ENCODE results near the gene AP3B1.

AP3B1 gene

GRCh38 chr5:77971776-77972468 lies 322.6 kb downstream of the AP3B1 start:
- WGBS: 52% methylated on average over 15 of the region's 16 CpGs
- Histone ChIP-seq H3K27me3 (ENCODE audit: insufficient read depth, low read length) (peaks cover 92% of the 10 kb centered on the region), H3K4me1 (ENCODE audit: insufficient read depth, low read length) (peaks cover 9% of the 10 kb centered on the region; the same call in 1 of the 2 replicates), H3K9me3 (ENCODE audit: insufficient read depth, low read depth, low read length) (no peaks in the 10 kb centered on the region), H3K4me3 (ENCODE audit: low read length) (peak overlapping the region; percentile 40), H3K9ac (ENCODE audit: low read depth, low read length) (no peak overlapping the region), H3K27ac (ENCODE audit: low read depth, low read length) (no peak overlapping the region), H3K36me3 (ENCODE audit: insufficient read depth, low read length) (no peaks in the 10 kb centered on the region)

GRCh38 chr5:77970891-77971290 lies 323.6 kb downstream of the AP3B1 start:
- WGBS: 91% methylated on average over 5 of the region's 5 CpGs
- Histone ChIP-seq H3K4me3 (ENCODE audit: low read length) (no peak overlapping the region), H3K36me3 (ENCODE audit: insufficient read depth, low read length) (no peaks in the 10 kb centered on the region), H3K4me1 (ENCODE audit: insufficient read depth, low read length) (peaks cover 9% of the 10 kb centered on the region; the same call in 1 of the 2 replicates), H3K27ac (ENCODE audit: low read depth, low read length) (no peak overlapping the region), H3K27me3 (ENCODE audit: insufficient read depth, low read length) (peaks cover 92% of the 10 kb centered on the region), H3K9me3 (ENCODE audit: insufficient read depth, low read depth, low read length) (no peaks in the 10 kb centered on the region), H3K9ac (ENCODE audit: low read depth, low read length) (no peak overlapping the region)

GRCh38 chr5:77963795-77964194 lies 330.7 kb downstream of the AP3B1 start:
- H3K9me3 ChIP-seq (ENCODE audit: insufficient read depth, low read depth, low read length): no peaks in the 10 kb centered on the region

GRCh38 chr5:77960863-77961396 lies 333.6 kb downstream of the AP3B1 start:
- WGBS: 7% methylated on average over 2 of the region's 2 CpGs
- H3K27me3 ChIP-seq (ENCODE audit: insufficient read depth, low read length): peaks cover 97% of the 10 kb centered on the region
- H3K36me3 ChIP-seq (ENCODE audit: insufficient read depth, low read length): no peaks in the 10 kb centered on the region
- H3K9ac ChIP-seq (ENCODE audit: low read depth, low read length): no peak overlapping the region
- H3K9me3 ChIP-seq (ENCODE audit: insufficient read depth, low read depth, low read length): no peaks in the 10 kb centered on the region
- H3K4me1 ChIP-seq (ENCODE audit: insufficient read depth, low read length): peaks cover 29% of the 10 kb centered on the region
- no peak overlapping the region for H3K4me3 ChIP-seq (ENCODE audit: low read length)
- H3K27ac ChIP-seq (ENCODE audit: low read depth, low read length): no peak overlapping the region

More at GRCh38 chr5:77963795-77964194, 330.7 kb downstream of the AP3B1 start:
- H3K4me1 ChIP-seq (ENCODE audit: insufficient read depth, low read length): peaks cover 24% of the 10 kb centered on the region
- H3K4me3 ChIP-seq (ENCODE audit: low read length): no peak overlapping the region
- peaks cover 91% of the 10 kb centered on the region for H3K27me3 ChIP-seq (ENCODE audit: insufficient read depth, low read length)
- no peak overlapping the region for H3K27ac ChIP-seq (ENCODE audit: low read depth, low read length)
- no peaks in the 10 kb centered on the region for H3K36me3 ChIP-seq (ENCODE audit: insufficient read depth, low read length)
- H3K9ac ChIP-seq (ENCODE audit: low read depth, low read length): no peak overlapping the region
- whole genome bisulfite sequencing: 94% methylated on average over 4 of the region's 4 CpGs

- H3K27me3 ChIP-seq (ENCODE audit: insufficient read depth, low read length): peaks cover 97% of the 10 kb centered on the region
- H3K9ac ChIP-seq (ENCODE audit: low read depth, low read length): no peak overlapping the region
- no peak overlapping the region for H3K27ac ChIP-seq (ENCODE audit: low read depth, low read length)
- WGBS: 18% methylated on average over 1 of the region's 1 CpG
- H3K4me1 ChIP-seq (ENCODE audit: insufficient read depth, low read length): peaks cover 29% of the 10 kb centered on the region
- H3K4me3 ChIP-seq (ENCODE audit: low read length): no peak overlapping the region
- H3K9me3 ChIP-seq (ENCODE audit: insufficient read depth, low read depth, low read length): no peaks in the 10 kb centered on the region
- H3K36me3 ChIP-seq (ENCODE audit: insufficient read depth, low read length): no peaks in the 10 kb centered on the region
These were observed 334.2 kb downstream of the AP3B1 start for GRCh38 chr5:77960305-77960704.

- WGBS: 4% methylated on average over 10 of the region's 12 CpGs
- Histone ChIP-seq H3K36me3 (ENCODE audit: insufficient read depth, low read length) (no peaks in the 10 kb centered on the region), H3K4me1 (ENCODE audit: insufficient read depth, low read length) (peaks cover 29% of the 10 kb centered on the region), H3K27ac (ENCODE audit: low read depth, low read length) (peak overlapping the region; percentile 78; the same call in 1 of the 2 replicates), H3K9ac (ENCODE audit: low read depth, low read length) (no peak overlapping the region), H3K4me3 (ENCODE audit: low read length) (peak overlapping the region; percentile 39), H3K27me3 (ENCODE audit: insufficient read depth, low read length) (peaks cover 99% of the 10 kb centered on the region), H3K9me3 (ENCODE audit: insufficient read depth, low read depth, low read length) (no peaks in the 10 kb centered on the region)
These were observed 335.7 kb downstream of the AP3B1 start for GRCh38 chr5:77958642-77959330.

- Histone ChIP-seq H3K9ac (ENCODE audit: low read depth, low read length) (no peak overlapping the region), H3K4me1 (ENCODE audit: insufficient read depth, low read length) (peaks cover 29% of the 10 kb centered on the region), H3K27me3 (ENCODE audit: insufficient read depth, low read length) (peaks cover 97% of the 10 kb centered on the region), H3K27ac (ENCODE audit: low read depth, low read length) (peak overlapping the region; percentile 78; the same call in 1 of the 2 replicates), H3K4me3 (ENCODE audit: low read length) (peak overlapping the region; percentile 39), H3K36me3 (ENCODE audit: insufficient read depth, low read length) (no peaks in the 10 kb centered on the region), H3K9me3 (ENCODE audit: insufficient read depth, low read depth, low read length) (no peaks in the 10 kb centered on the region)
- under 1% methylated on average over 36 of the region's 38 CpGs for WGBS
These were observed 336.5 kb downstream of the AP3B1 start for GRCh38 chr5:77957931-77958521.

GRCh38 chr5:77957516-77957915 lies 337.0 kb downstream of the AP3B1 start:
- no peak overlapping the region for H3K9ac ChIP-seq (ENCODE audit: low read depth, low read length)
- peaks cover 97% of the 10 kb centered on the region for H3K27me3 ChIP-seq (ENCODE audit: insufficient read depth, low read length)
- peak overlapping the region; percentile 39 for H3K4me3 ChIP-seq (ENCODE audit: low read length)

GRCh38 chr5:77957081-77957480 lies 337.4 kb downstream of the AP3B1 start:
- Histone ChIP-seq H3K4me1 (ENCODE audit: insufficient read depth, low read length) (peaks cover 35% of the 10 kb centered on the region), H3K36me3 (ENCODE audit: insufficient read depth, low read length) (no peaks in the 10 kb centered on the region), H3K4me3 (ENCODE audit: low read length) (peak overlapping the region; percentile 39), H3K27ac (ENCODE audit: low read depth, low read length) (no peak overlapping the region), H3K9ac (ENCODE audit: low read depth, low read length) (no peak overlapping the region), H3K9me3 (ENCODE audit: insufficient read depth, low read depth, low read length) (no peaks in the 10 kb centered on the region), H3K27me3 (ENCODE audit: insufficient read depth, low read length) (peaks cover 96% of the 10 kb centered on the region)
- WGBS: 63% methylated on average over 13 of the region's 13 CpGs

More at GRCh38 chr5:77957516-77957915, 337.0 kb downstream of the AP3B1 start:
- Histone ChIP-seq H3K4me1 (ENCODE audit: insufficient read depth, low read length) (peaks cover 33% of the 10 kb centered on the region), H3K27ac (ENCODE audit: low read depth, low read length) (peak overlapping the region; percentile 26; the same call in 1 of the 2 replicates), H3K9me3 (ENCODE audit: insufficient read depth, low read depth, low read length) (no peaks in the 10 kb centered on the region), H3K36me3 (ENCODE audit: insufficient read depth, low read length) (no peaks in the 10 kb centered on the region)
- 7% methylated on average over 20 of the region's 20 CpGs for WGBS

GRCh38 chr5:77955577-77955976 lies 338.9 kb downstream of the AP3B1 start:
- H3K27ac ChIP-seq (ENCODE audit: low read depth, low read length): no peak overlapping the region
- H3K9ac ChIP-seq (ENCODE audit: low read depth, low read length): no peak overlapping the region
- H3K4me3 ChIP-seq (ENCODE audit: low read length): no peak overlapping the region
- no peaks in the 10 kb centered on the region for H3K36me3 ChIP-seq (ENCODE audit: insufficient read depth, low read length)
- H3K9me3 ChIP-seq (ENCODE audit: insufficient read depth, low read depth, low read length): no peaks in the 10 kb centered on the region
- H3K27me3 ChIP-seq (ENCODE audit: insufficient read depth, low read length): peaks cover 94% of the 10 kb centered on the region
- WGBS: 0% methylated on average over 1 of the region's 1 CpG
- H3K4me1 ChIP-seq (ENCODE audit: insufficient read depth, low read length): peaks cover 29% of the 10 kb centered on the region

- Histone ChIP-seq H3K27me3 (ENCODE audit: insufficient read depth, low read length) (peaks cover 86% of the 10 kb centered on the region), H3K27ac (ENCODE audit: low read depth, low read length) (no peak overlapping the region), H3K9ac (ENCODE audit: low read depth, low read length) (no peak overlapping the region), H3K9me3 (ENCODE audit: insufficient read depth, low read depth, low read length) (no peaks in the 10 kb centered on the region), H3K4me3 (ENCODE audit: low read length) (no peak overlapping the region), H3K36me3 (ENCODE audit: insufficient read depth, low read length) (no peaks in the 10 kb centered on the region), H3K4me1 (ENCODE audit: insufficient read depth, low read length) (peaks cover 8% of the 10 kb centered on the region)
- WGBS: 95% methylated on average over 2 of the region's 2 CpGs
These were observed 341.1 kb downstream of the AP3B1 start for GRCh38 chr5:77953374-77953773.

Data from HUES64 (cell line).